GM10847 (cell line): Measurements from ENCODE around the gene COL21A1.

Source experiments
- POLR2A ChIP-seq: IDR thresholded peaks from 2 replicates; pipeline ENCODE4 v1.6.1; 2011; ENCODE audit not compliant: insufficient read length; ENCODE audit errors: extremely low read depth

Gene COL21A1

DNA sequence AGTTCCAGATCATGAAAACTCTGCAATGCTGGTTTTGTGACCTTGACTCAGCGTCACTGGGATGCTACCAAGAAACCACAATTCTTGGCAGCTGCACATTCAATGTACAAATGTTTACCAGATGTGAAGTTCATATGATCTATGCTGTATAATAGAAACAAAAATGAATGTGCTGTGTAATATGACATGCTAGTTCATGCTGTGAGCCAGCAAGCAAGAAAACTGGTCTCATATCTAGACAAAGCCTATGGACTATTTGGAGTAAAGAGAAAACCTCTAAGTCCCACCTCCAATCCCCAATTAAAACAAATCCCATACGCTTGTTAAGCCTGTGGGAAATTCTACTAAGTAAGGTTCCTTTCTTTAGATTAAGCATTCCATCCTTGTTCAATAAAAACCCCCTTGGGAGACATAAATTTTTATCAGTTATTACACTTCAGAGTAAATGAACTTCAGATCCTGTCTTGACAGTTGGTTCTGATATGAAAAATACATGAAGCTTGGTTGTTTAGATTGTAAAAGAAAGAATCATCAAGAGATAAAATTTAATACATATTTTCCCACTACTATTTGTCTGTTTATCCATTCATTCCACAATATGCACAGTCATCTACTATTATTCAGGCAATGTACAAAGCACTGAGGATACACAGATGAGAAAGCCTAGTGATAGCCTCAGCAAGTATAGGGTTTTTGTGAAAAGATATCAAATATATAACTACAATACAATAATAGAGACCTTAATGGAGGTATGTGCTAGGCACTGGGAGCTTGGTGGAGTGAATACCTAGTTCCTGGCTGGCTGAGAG, 20.1 kb downstream of the COL21A1 start:
- TF ChIP-seq POLR2A: no peak

DNA sequence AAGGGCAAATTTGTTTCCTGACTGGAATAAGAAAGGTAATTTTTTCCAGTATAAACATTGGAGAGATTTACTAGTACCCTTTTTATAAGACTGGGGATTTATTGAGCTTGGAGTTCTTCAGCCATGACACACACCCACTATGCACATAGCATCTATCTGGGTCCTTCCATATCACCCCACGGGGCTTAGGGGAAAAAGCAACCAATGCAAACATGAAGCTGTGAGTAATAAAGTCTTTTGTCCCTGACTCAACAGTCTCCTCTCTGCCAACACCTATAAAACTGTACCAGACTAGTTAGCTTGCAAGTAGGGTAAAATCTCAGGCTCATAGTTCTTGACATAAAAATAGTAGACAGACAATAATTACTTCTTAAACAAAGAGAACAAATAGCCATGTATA, 23.4 kb downstream of the COL21A1 start:
- TF ChIP-seq POLR2A: no peak

GRCh38 chr6:56222499-56222898, 24.9 kb downstream of the COL21A1 start:
- no peak for TF ChIP-seq POLR2A

- no peak for TF ChIP-seq POLR2A
Measured at GRCh38 chr6:56220078-56220477, 27.3 kb downstream of the COL21A1 start.

GRCh38 chr6:56214703-56215101, 32.7 kb downstream of the COL21A1 start:
- TF ChIP-seq POLR2A: no peak

GRCh38 chr6:56214041-56214702, 33.2 kb downstream of the COL21A1 start:
- no peak for TF ChIP-seq POLR2A

- TF ChIP-seq POLR2A: no peak
Measured at GRCh38 chr6:56211724-56212123, 35.7 kb downstream of the COL21A1 start.

DNA sequence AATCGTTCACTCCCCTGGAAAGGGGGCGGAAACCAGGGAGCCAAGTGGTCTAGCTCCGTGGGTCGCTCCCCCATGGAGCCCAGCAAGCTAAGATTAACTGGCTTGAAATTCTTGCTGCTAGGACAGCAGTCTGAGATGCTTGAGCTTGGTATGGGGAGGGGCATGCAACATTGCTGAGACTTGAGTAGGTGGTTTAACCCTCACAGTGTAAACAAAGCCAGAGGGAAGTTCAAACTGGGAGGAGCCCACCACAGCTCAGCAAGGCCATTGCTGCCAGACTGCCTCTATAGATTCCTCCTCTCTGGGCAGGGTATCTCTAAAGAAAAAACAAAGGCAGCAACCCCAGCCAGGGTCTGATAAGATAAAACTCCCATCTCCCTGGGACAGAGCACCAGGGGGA, 43.2 kb downstream of the COL21A1 start:
- TF ChIP-seq POLR2A: no peak

DNA sequence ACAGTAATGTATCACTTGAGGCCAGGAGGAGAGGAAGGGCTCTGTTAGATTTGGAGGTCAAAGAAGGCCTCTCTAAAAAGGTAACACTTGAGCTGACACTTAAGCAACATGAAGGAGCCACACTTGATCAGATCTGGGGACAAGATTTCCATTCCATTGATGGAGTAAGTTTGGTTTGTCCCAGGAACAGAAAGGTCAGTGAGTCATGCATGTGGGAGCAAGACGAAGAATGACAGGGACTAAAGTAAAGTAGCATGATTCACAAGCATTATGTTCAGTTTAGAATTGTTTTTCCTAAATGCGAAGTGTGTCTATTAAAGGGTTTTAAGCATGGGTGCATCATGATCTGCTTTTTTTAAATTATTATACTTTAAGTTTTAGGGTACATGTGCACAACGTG, 47.4 kb downstream of the COL21A1 start:
- no peak for TF ChIP-seq POLR2A

GRCh38 chr6:56193846-56194245, 53.5 kb downstream of the COL21A1 start:
- TF ChIP-seq POLR2A: no peak

DNA sequence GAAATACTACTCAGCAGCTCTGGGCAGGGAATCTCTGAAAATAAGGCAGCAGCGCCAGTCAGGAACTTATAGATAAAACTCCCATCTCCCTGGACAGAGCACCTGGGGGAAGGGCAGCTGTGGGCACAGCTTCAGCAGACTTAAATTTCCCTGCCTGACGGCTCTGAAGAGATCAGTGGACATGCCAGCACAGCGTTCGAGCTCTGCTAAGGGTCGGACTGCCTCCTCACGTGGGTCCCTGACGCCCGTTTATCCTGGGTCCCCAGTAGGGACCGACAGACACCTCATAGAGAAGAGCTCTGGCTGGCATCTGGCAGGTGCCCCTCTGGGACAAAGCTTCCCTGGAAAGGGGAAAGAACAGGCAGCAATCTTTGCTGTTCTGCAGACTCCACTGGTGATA, 59.0 kb downstream of the COL21A1 start:
- TF ChIP-seq POLR2A: no peak

- no peak for TF ChIP-seq POLR2A
Measured at GRCh38 chr6:56187686-56188085, 59.7 kb downstream of the COL21A1 start.

DNA sequence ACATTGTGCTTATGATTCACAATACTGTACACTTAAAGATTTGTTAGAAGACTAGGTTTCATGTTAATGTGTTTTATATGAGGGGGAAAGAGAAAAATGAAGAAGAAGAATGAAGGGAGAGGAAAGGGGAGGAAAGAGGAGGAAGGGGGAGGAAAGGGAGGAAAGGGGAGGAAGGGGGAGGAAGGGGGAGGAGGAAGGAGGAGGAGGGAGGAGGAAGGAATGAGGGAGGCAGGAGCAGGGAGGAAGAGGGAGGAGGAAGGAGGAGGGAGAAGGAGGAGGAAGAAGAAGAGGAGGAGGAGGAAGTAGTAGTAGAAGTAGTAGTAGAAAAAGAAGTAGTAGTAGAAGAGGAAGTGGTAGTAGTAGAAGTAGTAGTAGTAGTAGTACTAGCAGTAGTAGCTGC, 70.6 kb downstream of the COL21A1 start:
- no peak for TF ChIP-seq POLR2A

DNA sequence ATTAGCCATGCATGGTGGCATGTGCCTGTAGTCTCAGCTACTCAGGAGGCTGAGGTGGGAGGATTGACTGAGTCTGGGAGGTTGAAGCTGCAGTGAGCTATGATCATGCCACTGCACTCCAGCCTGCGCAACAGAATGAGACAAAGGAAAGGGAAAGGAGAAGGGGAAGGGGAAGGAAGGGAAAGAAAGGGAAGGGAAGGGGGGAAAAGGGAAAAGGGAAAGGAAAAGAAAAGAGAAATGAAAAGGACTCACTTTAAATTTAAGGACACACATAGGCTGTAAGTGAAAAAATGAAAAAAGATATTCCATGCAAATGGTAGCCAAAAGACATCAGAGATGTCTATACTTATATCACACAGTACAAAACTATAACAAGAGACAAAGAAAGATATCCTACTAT, 74.2 kb downstream of the COL21A1 start:
- TF ChIP-seq POLR2A: no peak

DNA sequence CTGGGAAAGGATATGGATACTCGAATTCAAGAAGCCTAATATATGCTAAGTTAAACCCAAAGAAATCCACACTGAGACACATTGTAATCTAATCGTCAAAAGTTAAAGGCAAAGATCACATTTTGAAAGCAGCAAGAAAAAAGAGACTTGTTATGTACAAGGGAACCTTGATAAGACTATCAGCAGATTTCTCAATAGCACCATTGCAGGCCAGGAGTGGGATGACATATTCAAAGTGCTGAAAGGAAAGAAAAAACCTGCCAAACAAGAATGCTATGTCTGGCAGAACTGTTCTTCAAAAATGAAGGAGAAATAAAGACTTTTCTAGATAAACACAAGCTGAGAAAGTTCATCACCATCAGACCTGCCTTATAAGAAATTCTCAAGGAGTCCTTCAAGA, 75.2 kb downstream of the COL21A1 start:
- TF ChIP-seq POLR2A: no peak

- TF ChIP-seq POLR2A: no peak
Measured at GRCh38 chr6:56169366-56169765, 78.0 kb downstream of the COL21A1 start.

DNA sequence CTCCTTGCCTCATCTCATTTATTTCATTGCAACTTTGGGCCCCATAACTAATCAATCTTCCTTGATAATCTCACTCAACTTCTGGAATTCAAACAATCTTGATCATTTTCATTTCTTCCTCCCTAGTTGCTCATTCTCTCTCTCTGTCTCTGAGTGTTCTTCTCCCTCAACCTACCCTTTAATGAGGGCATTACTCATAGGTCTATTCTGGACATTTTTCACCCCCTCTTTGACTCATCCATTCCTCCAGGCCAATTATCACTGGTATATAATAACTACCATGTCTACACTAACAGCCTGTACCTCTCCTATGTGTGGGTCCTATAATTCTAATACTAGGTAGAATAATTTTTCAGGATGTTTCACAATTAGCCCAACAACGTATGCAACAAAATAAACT, 78.8 kb downstream of the COL21A1 start:
- TF ChIP-seq POLR2A: no peak
